Measurements from ENCODE around the gene IGF1R.

Gene IGF1R

GRCh38 chr15:98844261-98844660 is 195.9 kb downstream of the IGF1R start:
- FAIRE-seq: no peak

DNA sequence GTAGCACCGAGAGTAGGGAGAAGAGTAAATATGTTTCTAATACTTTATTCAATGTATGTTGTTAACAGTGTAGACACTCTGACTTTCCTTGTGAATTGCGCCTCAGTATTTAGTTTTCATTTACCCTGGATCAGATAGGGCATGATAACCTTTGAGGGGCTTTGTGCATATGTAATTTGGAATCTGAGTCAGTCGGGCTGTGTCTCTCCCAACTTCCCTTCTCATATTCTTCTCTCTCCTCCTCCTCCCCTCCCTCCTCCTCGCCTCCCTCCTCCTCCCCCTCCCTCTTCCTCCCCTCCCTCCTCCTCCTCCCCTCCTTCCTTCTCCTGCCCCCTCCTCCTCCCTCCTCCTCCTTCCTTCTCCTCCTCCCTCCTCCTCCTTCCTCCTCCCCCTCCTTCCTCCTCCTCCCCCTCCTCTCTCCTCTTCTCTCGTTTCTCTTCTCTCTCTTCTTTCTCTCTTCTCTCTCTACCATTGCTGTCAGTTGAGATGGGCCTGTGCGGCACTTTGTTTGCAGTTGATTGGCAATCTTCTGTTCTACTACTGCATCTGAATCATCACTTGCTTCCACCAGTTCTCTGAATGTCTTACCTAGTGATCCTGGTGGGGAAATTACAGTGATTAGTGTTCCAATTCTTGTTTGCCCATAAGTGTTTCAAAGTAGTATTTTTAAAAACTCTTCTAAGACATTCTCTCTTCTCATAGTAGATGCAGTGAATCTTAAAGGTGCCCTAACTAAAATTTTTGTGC is 197.0 kb downstream of the IGF1R start:
- FAIRE-seq: no peak
- no peak for DNase-seq (ENCODE audit: insufficient read length, low spot score)

More at GRCh38 chr15:98844261-98844660, 195.9 kb downstream of the IGF1R start:
- no peak for DNase-seq (ENCODE audit: insufficient read length, low spot score)

DNA sequence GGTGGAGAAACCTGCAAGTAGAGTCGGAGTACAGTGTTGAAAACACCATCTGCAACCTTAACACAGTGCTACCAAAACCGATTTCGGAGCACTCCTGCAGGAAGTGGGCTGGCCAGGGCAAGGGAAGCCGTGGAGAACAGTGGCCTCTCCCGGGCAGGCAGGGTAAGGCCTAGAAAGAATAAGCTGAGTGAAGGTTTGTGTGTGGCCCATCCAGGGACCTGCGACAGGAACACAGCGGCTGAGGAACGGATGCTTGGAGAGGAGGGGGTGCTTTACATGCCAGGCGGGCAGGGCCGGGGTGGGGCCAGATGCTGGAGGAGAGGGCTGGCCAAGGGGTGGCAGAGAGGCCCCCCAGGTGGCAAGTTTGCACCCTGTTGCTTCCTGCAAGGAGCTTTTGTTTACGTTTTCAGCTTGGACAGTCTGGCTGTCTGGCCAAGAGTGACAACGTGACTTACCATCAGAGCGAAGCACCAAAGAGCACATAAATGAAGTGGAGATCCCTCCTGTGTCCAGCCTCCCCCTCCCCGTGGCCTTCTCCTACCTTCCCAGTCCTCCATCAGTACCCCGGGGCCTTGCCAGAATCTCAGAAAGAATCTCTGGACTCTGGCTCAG is 202.7 kb downstream of the IGF1R start:
- peak; percentile 67 for DNase-seq (ENCODE audit: insufficient read length, low spot score)
- peak; percentile 57 for FAIRE-seq

DNA sequence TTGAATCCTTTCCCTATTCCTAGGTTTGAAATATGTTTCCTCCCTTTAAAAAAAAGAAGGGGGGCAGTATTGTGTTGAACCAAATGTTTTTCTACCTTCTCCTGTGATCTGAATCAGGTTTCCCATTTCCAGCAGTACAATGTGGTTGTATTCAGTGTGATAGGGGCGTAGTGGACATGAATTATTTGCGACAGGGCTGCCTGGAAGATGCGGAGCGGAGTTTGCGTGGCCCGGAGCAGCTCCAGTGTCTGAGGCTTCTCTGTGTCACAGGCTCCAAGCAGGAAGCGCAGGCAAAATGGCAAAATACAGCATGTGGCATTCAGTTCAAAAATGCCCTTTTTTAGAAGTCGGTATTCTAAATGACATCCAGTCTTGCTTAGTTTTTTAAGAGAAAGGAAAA is 204.8 kb downstream of the IGF1R start:
- FAIRE-seq (no peak), DNase-seq (ENCODE audit: insufficient read length, low spot score) (peak; percentile 77)

GRCh38 chr15:98853617-98854420 is 205.5 kb downstream of the IGF1R start:
- FAIRE-seq: no peak
- DNase-seq (ENCODE audit: insufficient read length, low spot score): no peak

- FAIRE-seq: no peak
- no peak for DNase-seq (ENCODE audit: insufficient read length, low spot score)
Observed at GRCh38 chr15:98854496-98854895, 206.2 kb downstream of the IGF1R start.

DNA sequence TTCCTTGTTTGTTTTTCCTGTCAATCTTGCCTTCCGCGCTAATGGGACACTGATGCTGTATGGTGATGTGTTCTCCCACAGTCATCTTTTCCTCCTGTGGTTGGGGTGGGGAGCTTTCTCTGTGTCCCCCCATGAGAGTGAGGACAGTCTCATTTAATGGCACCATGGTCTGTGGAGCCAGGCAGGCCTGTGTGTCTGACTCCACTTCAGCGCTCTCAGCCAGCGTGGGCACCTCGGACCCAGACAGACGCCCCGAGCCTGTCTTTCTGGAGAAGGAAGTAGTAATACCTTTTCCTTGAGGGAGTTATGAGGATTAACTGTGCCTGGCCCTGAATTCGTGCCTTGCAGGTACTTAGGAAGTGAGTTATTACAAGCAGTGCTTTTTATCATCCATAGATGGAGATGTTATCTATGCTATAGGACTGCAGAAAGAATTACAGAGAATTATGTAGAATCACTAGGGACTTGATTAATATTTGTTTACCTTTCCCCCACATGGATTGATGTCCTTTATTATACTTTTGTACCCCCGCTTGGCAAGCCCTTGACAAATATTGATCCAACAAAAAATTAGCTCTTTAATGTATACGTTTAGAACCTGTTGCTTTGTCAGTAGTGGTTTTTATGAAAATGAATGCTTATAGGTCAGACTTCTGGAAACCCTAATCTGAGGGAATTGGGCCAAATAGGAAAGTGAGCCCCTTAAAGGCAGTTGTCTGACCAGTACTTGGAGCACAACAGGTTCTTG is 206.9 kb downstream of the IGF1R start:
- DNase-seq (ENCODE audit: insufficient read length, low spot score): no peak

GRCh38 chr15:98855815-98856531 is 207.6 kb downstream of the IGF1R start:
- no peak for DNase-seq (ENCODE audit: insufficient read length, low spot score)
- no peak for FAIRE-seq

More for the DNA sequence above, 206.9 kb downstream of the IGF1R start:
- FAIRE-seq: no peak

DNA sequence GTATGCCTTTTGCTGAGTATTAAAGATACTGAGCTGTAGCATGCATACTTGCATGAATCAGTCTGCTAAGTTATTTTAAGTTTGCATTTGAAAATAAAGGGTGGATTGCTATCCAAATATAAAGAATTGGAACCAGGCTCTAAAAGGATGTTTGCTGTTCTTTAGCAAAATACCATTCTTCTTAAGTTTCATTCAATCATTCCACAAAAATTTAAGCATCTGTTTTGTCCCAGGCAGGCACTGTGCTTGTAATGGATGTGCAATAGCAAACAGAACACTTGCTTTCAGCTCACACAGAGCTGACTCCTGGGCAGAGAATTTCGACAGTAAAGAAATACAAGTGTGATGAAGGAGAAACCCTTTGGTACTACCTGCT is 208.2 kb downstream of the IGF1R start:
- FAIRE-seq: no peak
- no peak for DNase-seq (ENCODE audit: insufficient read length, low spot score)

DNA sequence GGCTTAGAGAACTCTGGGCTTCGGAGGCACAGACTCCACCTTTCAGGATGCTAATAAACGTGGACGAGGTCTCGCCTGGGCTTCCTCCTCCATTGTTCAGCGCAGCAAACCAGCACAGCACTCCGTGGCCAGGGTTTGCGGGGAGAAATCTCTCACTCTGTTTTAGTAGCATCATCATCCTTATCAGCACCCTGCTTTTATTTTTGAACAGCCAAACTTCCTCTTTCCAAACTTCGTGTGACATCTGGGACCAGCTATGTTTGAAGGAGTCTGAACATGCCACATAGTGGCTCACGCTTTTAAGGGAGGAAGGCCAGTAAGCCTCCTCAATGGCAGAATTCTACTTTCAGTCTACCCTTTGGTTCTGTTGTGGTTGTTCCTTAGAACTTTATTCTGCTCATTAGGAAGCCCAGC is 210.3 kb downstream of the IGF1R start:
- no peak for DNase-seq (ENCODE audit: insufficient read length, low spot score)
- no peak for FAIRE-seq

- DNase-seq (ENCODE audit: insufficient read length, low spot score) (no peak), FAIRE-seq (no peak)
Observed at GRCh38 chr15:98859149-98859548, 210.8 kb downstream of the IGF1R start.

DNA sequence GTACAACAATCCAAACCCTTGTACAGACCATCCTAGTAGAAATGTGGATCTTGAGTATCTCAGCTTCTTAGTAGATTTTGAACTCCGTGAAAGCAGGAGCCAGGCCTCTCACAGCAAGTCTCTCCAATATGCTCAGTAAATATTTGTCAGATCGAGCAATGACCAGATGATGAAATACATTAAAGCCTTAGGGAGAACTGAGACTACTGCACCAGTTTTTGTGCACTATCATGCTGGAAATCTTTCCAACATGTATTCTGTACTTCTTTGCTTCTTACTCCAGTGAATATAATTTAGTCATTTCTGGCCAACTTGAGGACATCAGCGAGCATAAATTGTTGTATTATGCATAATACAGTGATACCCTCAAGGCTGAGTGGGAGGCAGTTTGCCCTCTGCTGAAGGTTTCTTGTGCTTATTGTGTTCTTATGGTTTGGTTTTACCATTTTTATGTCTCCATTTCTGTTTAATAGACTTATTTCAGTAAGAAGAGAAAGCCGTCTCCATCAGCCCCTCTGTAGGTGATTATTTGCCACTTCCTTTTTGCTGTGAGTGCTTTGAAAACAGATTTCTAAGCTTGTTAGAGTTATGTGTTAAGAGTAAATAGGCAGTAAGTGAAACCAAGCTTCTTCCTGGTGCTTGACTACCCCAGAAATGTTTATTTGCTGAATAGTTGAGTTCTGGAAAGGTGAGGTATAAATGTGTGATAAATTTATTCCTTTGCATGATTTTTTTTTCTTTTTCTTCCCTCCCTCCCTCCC is 212.1 kb downstream of the IGF1R start:
- FAIRE-seq: no peak

DNA sequence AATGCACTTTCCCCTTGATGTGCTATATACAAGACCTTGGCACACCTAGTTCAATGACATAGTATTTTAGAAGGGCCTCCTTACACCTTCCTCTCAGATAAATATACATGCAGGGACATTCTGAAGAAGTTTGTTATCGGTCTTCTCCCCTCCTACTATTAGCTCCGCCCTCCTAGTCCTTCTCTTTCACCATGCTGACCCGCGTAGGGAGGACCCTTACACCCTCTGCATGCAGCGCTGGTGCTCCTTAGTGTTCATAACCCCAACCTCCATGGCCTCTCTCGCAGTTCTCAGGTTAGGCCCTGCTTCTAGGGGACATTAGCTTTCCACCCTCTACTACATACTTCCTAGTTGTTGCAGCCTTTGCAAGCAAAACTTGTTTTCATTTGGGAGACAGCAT is 212.8 kb downstream of the IGF1R start:
- FAIRE-seq (no peak), DNase-seq (ENCODE audit: insufficient read length, low spot score) (no peak)

More for the DNA sequence above, 212.1 kb downstream of the IGF1R start:
- no peak for DNase-seq (ENCODE audit: insufficient read length, low spot score)

DNA sequence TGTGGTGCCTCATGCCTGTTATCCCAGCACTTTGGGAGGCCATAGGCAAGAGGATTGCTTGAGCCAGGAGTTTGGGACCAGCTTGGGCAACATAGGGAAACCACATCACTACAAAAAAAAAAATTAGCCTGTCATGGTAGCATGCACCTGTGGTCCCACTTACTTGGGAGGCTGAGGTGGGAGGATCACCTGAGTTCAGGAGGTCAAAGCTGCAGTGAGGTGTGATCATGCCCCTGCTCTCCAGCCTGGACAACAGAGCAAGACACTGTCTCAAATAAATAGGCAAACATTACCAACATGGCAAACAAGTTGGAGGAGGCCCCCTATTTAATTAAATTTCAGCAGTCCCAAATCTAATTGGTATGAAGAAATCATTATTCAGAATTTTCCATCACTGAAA is 215.6 kb downstream of the IGF1R start:
- FAIRE-seq: no peak
- no peak for DNase-seq (ENCODE audit: insufficient read length, low spot score)

- DNase-seq (ENCODE audit: insufficient read length, low spot score): peak; percentile 77
- FAIRE-seq: peak; percentile 40
Observed at GRCh38 chr15:98865397-98866339, 217.3 kb downstream of the IGF1R start.

DNA sequence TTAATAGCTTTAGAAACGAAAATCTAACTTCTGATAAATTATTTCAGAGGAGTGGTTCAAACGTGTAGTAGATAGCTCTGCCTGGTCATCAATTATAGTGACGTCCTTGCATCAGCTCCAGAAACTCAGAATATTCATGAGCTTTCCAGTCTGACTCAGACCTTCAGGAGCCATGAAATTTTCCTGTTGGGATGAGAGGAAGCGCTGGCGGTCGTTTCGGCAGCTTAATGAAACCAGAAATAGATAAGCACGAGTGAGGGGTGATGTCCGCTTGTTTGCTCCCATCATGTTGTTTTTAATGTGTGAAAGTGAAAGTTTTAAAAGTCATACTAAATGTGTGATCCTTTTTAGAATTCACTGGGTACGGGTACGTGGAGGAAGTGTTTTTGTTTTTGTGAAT is 218.2 kb downstream of the IGF1R start:
- DNase-seq (ENCODE audit: insufficient read length, low spot score) (no peak), FAIRE-seq (no peak)

GRCh38 chr15:98868564-98868963 is 220.2 kb downstream of the IGF1R start:
- FAIRE-seq (no peak), DNase-seq (ENCODE audit: insufficient read length, low spot score) (no peak)

DNA sequence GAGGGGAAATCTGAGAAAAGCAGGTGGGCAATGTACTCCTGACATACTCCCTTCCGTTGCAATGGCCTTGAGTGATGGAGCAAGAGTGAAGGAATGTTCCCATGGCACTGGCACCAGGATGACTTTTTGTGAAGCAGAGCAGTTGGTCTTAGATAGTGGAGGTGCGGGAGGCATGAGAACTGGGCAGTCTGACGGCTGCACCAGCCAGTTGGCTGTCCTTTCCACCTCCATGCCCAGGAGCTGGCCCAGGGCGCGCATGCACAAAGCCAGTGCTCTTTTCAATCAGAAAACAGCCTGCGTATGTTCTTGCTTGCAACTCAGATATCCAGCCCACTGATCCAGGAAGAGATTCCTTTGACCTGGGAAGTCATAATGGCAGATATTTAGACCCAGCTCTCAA is 222.4 kb downstream of the IGF1R start:
- no peak for FAIRE-seq

More for the DNA sequence above, 222.4 kb downstream of the IGF1R start:
- DNase-seq (ENCODE audit: insufficient read length, low spot score): no peak
